ENCODE data around the gene EEFSEC.

EEFSEC gene

GRCh38 chr3:128397484-128397883 lies 244.2 kb downstream of the EEFSEC start:
- no peaks in the 10 kb centered on the region for H3K27me3 ChIP-seq (replicated peaks; ENCODE audit: control insufficient read depth, insufficient read depth, low read length)
- no peak for TF ChIP-seq CTCF (IDR thresholded peaks at IDR 0.05; ENCODE audit: insufficient read depth, low read length, poor library complexity, severe bottlenecking)
- H3K4me3 ChIP-seq (replicated peaks; ENCODE audit: low read depth, low read length) = no peak overlapping the region
- no peak for DNase-seq (ENCODE audit: extremely low read depth, insufficient read length)
- H3K36me3 ChIP-seq (ENCODE audit: control insufficient read depth, insufficient read depth, low read length) = no peaks in the 10 kb centered on the region; the same call in none of the 2 replicates

- DNase-seq (ENCODE audit: extremely low read depth, insufficient read length) = no peak
- TF ChIP-seq CTCF (IDR thresholded peaks at IDR 0.05; ENCODE audit: insufficient read depth, low read length, poor library complexity, severe bottlenecking) = no peak
Observed at GRCh38 chr3:128398586-128398985, 245.3 kb downstream of the EEFSEC start.

GRCh38 chr3:128399221-128399915 lies 246.1 kb downstream of the EEFSEC start:
- TF ChIP-seq CTCF (IDR thresholded peaks at IDR 0.05; ENCODE audit: insufficient read depth, low read length, poor library complexity, severe bottlenecking) = no peak
- no peak for DNase-seq (ENCODE audit: extremely low read depth, insufficient read length)
- Histone ChIP-seq H3K36me3 (ENCODE audit: control insufficient read depth, insufficient read depth, low read length) (no peaks in the 10 kb centered on the region), H3K27me3 (replicated peaks; ENCODE audit: control insufficient read depth, insufficient read depth, low read length) (no peaks in the 10 kb centered on the region), H3K4me3 (replicated peaks; ENCODE audit: low read depth, low read length) (no peak overlapping the region)

More at GRCh38 chr3:128398586-128398985, 245.3 kb downstream of the EEFSEC start:
- Histone ChIP-seq H3K36me3 (ENCODE audit: control insufficient read depth, insufficient read depth, low read length) (no peaks in the 10 kb centered on the region; the same call in 1 of the 2 replicates), H3K4me3 (replicated peaks; ENCODE audit: low read depth, low read length) (no peak overlapping the region), H3K27me3 (replicated peaks; ENCODE audit: control insufficient read depth, insufficient read depth, low read length) (no peaks in the 10 kb centered on the region)

- no peaks in the 10 kb centered on the region for H3K27me3 ChIP-seq (replicated peaks; ENCODE audit: control insufficient read depth, insufficient read depth, low read length)
- no peak overlapping the region for H3K4me3 ChIP-seq (replicated peaks; ENCODE audit: low read depth, low read length)
- TF ChIP-seq CTCF (IDR thresholded peaks at IDR 0.05; ENCODE audit: insufficient read depth, low read length, poor library complexity, severe bottlenecking) = no peak
- no peak for DNase-seq (ENCODE audit: extremely low read depth, insufficient read length)
- H3K36me3 ChIP-seq (ENCODE audit: control insufficient read depth, insufficient read depth, low read length) = no peaks in the 10 kb centered on the region
Observed at GRCh38 chr3:128400671-128401070, 247.4 kb downstream of the EEFSEC start.

GRCh38 chr3:128402319-128402718 lies 249.0 kb downstream of the EEFSEC start:
- Histone ChIP-seq H3K36me3 (ENCODE audit: control insufficient read depth, insufficient read depth, low read length) (no peaks in the 10 kb centered on the region), H3K27me3 (replicated peaks; ENCODE audit: control insufficient read depth, insufficient read depth, low read length) (no peaks in the 10 kb centered on the region), H3K4me3 (replicated peaks; ENCODE audit: low read depth, low read length) (no peak overlapping the region)
- DNase-seq (ENCODE audit: extremely low read depth, insufficient read length) = no peak
- no peak for TF ChIP-seq CTCF (IDR thresholded peaks at IDR 0.05; ENCODE audit: insufficient read depth, low read length, poor library complexity, severe bottlenecking)
